H1 (cell line): Measurements from ENCODE around the gene PLLP. TPM values are rescaled to one million over a fixed set of nuclear protein-coding genes. Genes with fewer than 3 reads are reported as not detected.

Source experiments
- CTCF ChIA-PET: fragments of 300-600 bp; sonication (Branson Sonifier 250); formaldehyde crosslinking; loops from one replicate; lab custom pipeline; 2021; ENCODE audit not compliant: partially characterized antibody; lab: Charles Lee
- POLR2A ChIA-PET: fragments of 300-600 bp; sonication (Branson Sonifier 250); formaldehyde crosslinking; loops from one replicate; lab custom pipeline; 2021; ENCODE audit warnings: inconsistent platforms; ENCODE audit not compliant: partially characterized antibody; lab: Charles Lee
- DNase-seq, 2 experiments: peaks; one replicate each; pipeline versions ENCODE4 v3.0.0 to v3.0.0-alpha.2; 2010 to 2022; ENCODE audit warnings: low spot score in 2 of 2, low read depth in 1 of 2, mixed read lengths in 1 of 2
- FAIRE-seq: peaks from 2 replicates; lab custom pipeline; 2011; peaks lifted over from hg19 to GRCh38; lab: Jason Lieb, UNC
- H2AFZ ChIP-seq: 2 replicates; pipeline ENCODE4 v1.8.1; 2012; ENCODE audit warnings: low read length, inconsistent platforms
- H2AK5ac ChIP-seq: 2 replicates; pipeline ENCODE4 v1.6.1; 2013; ENCODE audit warnings: low read depth, low read length
- H2BK120ac ChIP-seq: replicated peaks from 2 replicates; pipeline ENCODE3; 2013; ENCODE audit warnings: low read depth, low read length, inconsistent platforms
- H2BK12ac ChIP-seq: 2 replicates; pipeline ENCODE4 v1.6.1; 2013; ENCODE audit warnings: low read depth, low read length
- H2BK15ac ChIP-seq: 2 replicates; pipeline ENCODE4 v1.6.1; 2013; ENCODE audit warnings: low read length
- H2BK20ac ChIP-seq: 2 replicates; pipeline ENCODE4 v1.6.1; 2013; ENCODE audit warnings: low read length
- H2BK5ac ChIP-seq: 2 replicates; pipeline ENCODE4 v1.6.1; 2013; ENCODE audit warnings: low read depth, low read length
- H3K14ac ChIP-seq: 2 replicates; pipeline ENCODE4 v1.6.1; 2013; ENCODE audit warnings: inconsistent platforms; ENCODE audit not compliant: insufficient read length
- H3K18ac ChIP-seq: 2 replicates; pipeline ENCODE4 v1.6.1; 2013; ENCODE audit warnings: low read length; ENCODE audit errors: extremely low read depth
- H3K23ac ChIP-seq: 2 replicates; pipeline ENCODE4 v1.6.1; 2013; ENCODE audit warnings: inconsistent platforms; ENCODE audit not compliant: insufficient read length
- H3K23me2 ChIP-seq: 2 replicates; pipeline ENCODE4 v1.6.1; 2013; ENCODE audit warnings: low read depth, low read length
- H3K27ac ChIP-seq: 2 replicates; pipeline ENCODE4 v1.6.1; 2011; ENCODE audit warnings: low read depth, low read length, inconsistent platforms
- H3K27me3 ChIP-seq, 4 experiments: replicated peaks in 1 of 4; 1 replicate in 1 of 4; 2 replicates in 3 of 4; pipeline versions ENCODE4 v1.6.1 to v1.8.1; 2011 to 2013; ENCODE audit warnings: low read length in 3 of 4, mild to moderate bottlenecking in 3 of 4, inconsistent platforms in 2 of 4, mixed read lengths in 2 of 4, moderate library complexity in 1 of 4; ENCODE audit not compliant: control insufficient read depth in 3 of 4, insufficient read depth in 3 of 4; ENCODE audit errors: extremely low read depth in 1 of 4
- H3K36me3 ChIP-seq, 4 experiments: 2 replicates each; pipeline versions ENCODE4 v1.6.1 to v1.8.1; 2011 to 2013; ENCODE audit warnings: mild to moderate bottlenecking in 4 of 4, low read length in 3 of 4, moderate library complexity in 2 of 4, control low read depth in 1 of 4, inconsistent platforms in 1 of 4; ENCODE audit not compliant: insufficient read depth in 4 of 4, control insufficient read depth in 2 of 4
- H3K4ac ChIP-seq: replicated peaks from 2 replicates; pipeline ENCODE3; 2013; ENCODE audit warnings: low read length, low read depth, mixed read lengths, inconsistent platforms; ENCODE audit not compliant: insufficient read length
- H3K4me1 ChIP-seq, 4 experiments: replicated peaks in 1 of 4; 1 replicate in 1 of 4; 2 replicates in 3 of 4; pipeline versions ENCODE4 v1.6.1 to v1.8.1; 2011 to 2013; ENCODE audit warnings: low read length in 3 of 4, inconsistent platforms in 2 of 4, mixed read lengths in 1 of 4; ENCODE audit not compliant: insufficient read depth in 4 of 4, control insufficient read depth in 3 of 4
- H3K4me2 ChIP-seq, 2 experiments: 2 replicates each; pipeline versions ENCODE4 v1.6.1 to v1.8.1; 2011 to 2013; ENCODE audit warnings: low read depth in 2 of 2, low read length in 2 of 2, control low read depth in 1 of 2, inconsistent platforms in 1 of 2, mild to moderate bottlenecking in 1 of 2; ENCODE audit not compliant: insufficient read depth in 1 of 2
- H3K4me3 ChIP-seq, 4 experiments: fragments of 200-600, 300-600 bp in 1 of 4; sonication (generic), shearing (Covaris generic), sonication (Bioruptor Twin) in 1 of 4; 2 replicates each; pipeline versions ENCODE4 v1.5.1 to v1.8.1; 2011 to 2016; ENCODE audit warnings: low read length in 4 of 4, low read depth in 3 of 4, control low read depth in 2 of 4, inconsistent platforms in 2 of 4, mild to moderate bottlenecking in 2 of 4, mixed read lengths in 1 of 4, moderate library complexity in 1 of 4; ENCODE audit not compliant: insufficient read depth in 2 of 4; ENCODE audit errors: extremely low read depth in 1 of 4
- H3K56ac ChIP-seq: replicated peaks from 2 replicates; pipeline ENCODE3; 2013; ENCODE audit warnings: low read depth, mild to moderate bottlenecking, mixed read lengths, low read length, inconsistent platforms; ENCODE audit not compliant: insufficient read length
- H3K79me1 ChIP-seq: 2 replicates; pipeline ENCODE4 v1.6.1; 2013; ENCODE audit warnings: low read depth, low read length, control low read depth
- H3K79me2 ChIP-seq, 2 experiments: 2 replicates each; pipeline versions ENCODE4 v1.6.1 to v1.8.1; 2012 to 2013; ENCODE audit warnings: low read length in 2 of 2, mild to moderate bottlenecking in 2 of 2, inconsistent platforms in 1 of 2; ENCODE audit not compliant: insufficient read depth in 2 of 2, control insufficient read depth in 1 of 2
- H3K9ac ChIP-seq, 4 experiments: replicated peaks in 1 of 4; 1 replicate in 1 of 4; 2 replicates in 3 of 4; pipeline versions ENCODE4 v1.6.1 to v1.8.1; 2011 to 2013; ENCODE audit warnings: low read depth in 3 of 4, low read length in 3 of 4, control low read depth in 2 of 4, mild to moderate bottlenecking in 2 of 4, moderate library complexity in 2 of 4, inconsistent platforms in 1 of 4; ENCODE audit errors: extremely low read depth in 1 of 4
- H3K9me3 ChIP-seq, 2 experiments: 2 replicates each; pipeline versions ENCODE4 v1.6.1 to v1.8.1; 2012 to 2013; ENCODE audit warnings: mild to moderate bottlenecking in 2 of 2, moderate library complexity in 2 of 2, control low read depth in 1 of 2, inconsistent platforms in 1 of 2, low read depth in 1 of 2, low read length in 1 of 2, mixed read lengths in 1 of 2; ENCODE audit not compliant: insufficient read depth in 2 of 2
- H4K20me1 ChIP-seq, 2 experiments: replicated peaks in 1 of 2; 2 replicates each; pipeline versions ENCODE3 to v1.8.1; 2011 to 2013; ENCODE audit warnings: inconsistent platforms in 2 of 2, low read length in 2 of 2, mild to moderate bottlenecking in 1 of 2; ENCODE audit not compliant: insufficient read depth in 2 of 2, control insufficient read depth in 1 of 2
- H4K5ac ChIP-seq: 2 replicates; pipeline ENCODE4 v1.6.1; 2013; ENCODE audit warnings: low read length, low read depth, mixed read lengths, inconsistent platforms; ENCODE audit not compliant: insufficient read length
- H4K8ac ChIP-seq: 2 replicates; pipeline ENCODE4 v1.8.0; 2013; ENCODE audit warnings: mild to moderate bottlenecking, moderate library complexity, low read length, inconsistent platforms; ENCODE audit not compliant: insufficient read depth; ENCODE audit errors: extremely low read depth
- H4K91ac ChIP-seq: replicated peaks from 2 replicates; pipeline ENCODE3; 2013; ENCODE audit warnings: low read length, mixed read lengths, inconsistent platforms; ENCODE audit not compliant: insufficient read length
- BACH1 ChIP-seq: IDR thresholded peaks from 2 replicates; pipeline ENCODE4 v1.6.1; 2012; ENCODE audit warnings: low read length, improper control_type of control experiment
- BCL11A ChIP-seq, 2 experiments: IDR thresholded peaks; one replicate each; pipeline ENCODE4 v1.6.1; 2011; ENCODE audit warnings: low read depth in 2 of 2, low read length in 2 of 2, mild to moderate bottlenecking in 2 of 2
- BRCA1 ChIP-seq: IDR thresholded peaks from 2 replicates; pipeline ENCODE4 v1.6.1; 2012; ENCODE audit warnings: low read depth, low read length, improper control_type of control experiment
- CBX8 ChIP-seq: fragments of 300-800, 300-1000 bp; sonication (generic); IDR thresholded peaks from 2 replicates; pipeline ENCODE4 v1.7.1; 2016; ENCODE audit warnings: low read depth, low read length, borderline replicate concordance
- CTBP2 ChIP-seq: IDR thresholded peaks from 2 replicates; pipeline ENCODE4 v1.7.0; 2011; ENCODE audit warnings: borderline replicate concordance, mild to moderate bottlenecking, moderate library complexity, mixed read lengths, low read length; ENCODE audit not compliant: insufficient read depth, insufficient read length
- GTF2F1 ChIP-seq: IDR thresholded peaks from 2 replicates; pipeline ENCODE4 v1.6.1; 2012; ENCODE audit warnings: low read depth, low read length, improper control_type of control experiment, borderline replicate concordance
- HDAC6 ChIP-seq: IDR thresholded peaks from one replicate; pipeline ENCODE4 v1.7.1; 2012; ENCODE audit warnings: low read depth, mild to moderate bottlenecking, inconsistent platforms, low read length, moderate library complexity
- NANOG ChIP-seq: IDR thresholded peaks from 2 replicates; pipeline ENCODE4 v1.6.1; 2011; ENCODE audit warnings: low read length, low read depth, mild to moderate bottlenecking, inconsistent platforms; ENCODE audit not compliant: insufficient read depth, poor library complexity, severe bottlenecking
- RAD21 ChIP-seq, 2 experiments: IDR thresholded peaks in 1 of 2; conservative IDR thresholded peaks in 1 of 2; 2 replicates each; pipeline ENCODE4 v1.6.1; 2011; ENCODE audit warnings: low read depth in 2 of 2, low read length in 2 of 2, improper control_type of control experiment in 1 of 2, inconsistent platforms in 1 of 2, mild to moderate bottlenecking in 1 of 2, moderate library complexity in 1 of 2
- RBBP5 ChIP-seq: IDR thresholded peaks from 2 replicates; pipeline ENCODE4 v1.7.1; 2012; ENCODE audit warnings: low read depth, mild to moderate bottlenecking, inconsistent platforms, low read length, moderate library complexity, borderline replicate concordance
- SUZ12 ChIP-seq: fragments of 200-600 bp; sonication (generic); IDR thresholded peaks from 2 replicates; pipeline ENCODE4 v1.6.1; 2012; ENCODE audit warnings: mild to moderate bottlenecking, inconsistent platforms, low read length, moderate library complexity, mixed read lengths
- TAF1 ChIP-seq: IDR thresholded peaks from 2 replicates; pipeline ENCODE4 v1.6.1; 2011; ENCODE audit warnings: mild to moderate bottlenecking, low read depth, low read length
- TBP ChIP-seq: IDR thresholded peaks from 2 replicates; pipeline ENCODE4 v1.6.1; 2011; ENCODE audit warnings: low read depth, low read length, improper control_type of control experiment
- WGBS, 2 experiments: shearing (Covaris generic) in 1 of 2; methylation state at CpG; one replicate each; pipeline versions ENCODE4 v1.1.6 to v1.1.7; 2013 to 2015; ENCODE audit warnings: low lambda C conversion rate in 2 of 2, mixed read lengths in 2 of 2, inconsistent platforms in 1 of 2, low coverage in 1 of 2, missing lambda C conversion rate in 1 of 2; ENCODE audit not compliant: insufficient replicate concordance in 2 of 2, insufficient coverage in 1 of 2, insufficient read length in 1 of 2; ENCODE audit errors: extremely low coverage in 1 of 2, missing lambda C conversion rate in 1 of 2; 5-methylcytosine and 5-hydroxymethylcytosine counted together
- polyA plus RNA-seq, 7 experiments: library from polyadenylated mRNA; depleted of rRNA in 3 of 7; stranded (reverse) in 5 of 7; unstranded in 2 of 7; fragments of >200 nt in 5 of 7; fragments of 200-250 nt in 2 of 7; gene quantifications; 1 replicate in 5 of 7; 2 replicates in 1 of 7; 4 replicates in 1 of 7; pipeline versions ENCODE4 v1.2.1 to v1.2.3, GENCODE V29; 2011 to 2013; ENCODE audit warnings: missing spikeins in 2 of 7, mixed read lengths in 2 of 7
- total RNA-seq: library from RNA; stranded (reverse); fragmentation: NEBNext Ultra II Directional; extraction: Animal tissue kit (Norgen Biotek cat#: 25700); gene quantifications from 2 replicates; pipeline ENCODE4 v1.2.1, GENCODE V29; 2021

PLLP gene
- total and polyA plus RNA-seq, 2 of the 8 experiments (the other 6 are each of a cell fraction or from before 2014, with no cell fraction given): 2.9 to 10.6 TPM

DNA sequence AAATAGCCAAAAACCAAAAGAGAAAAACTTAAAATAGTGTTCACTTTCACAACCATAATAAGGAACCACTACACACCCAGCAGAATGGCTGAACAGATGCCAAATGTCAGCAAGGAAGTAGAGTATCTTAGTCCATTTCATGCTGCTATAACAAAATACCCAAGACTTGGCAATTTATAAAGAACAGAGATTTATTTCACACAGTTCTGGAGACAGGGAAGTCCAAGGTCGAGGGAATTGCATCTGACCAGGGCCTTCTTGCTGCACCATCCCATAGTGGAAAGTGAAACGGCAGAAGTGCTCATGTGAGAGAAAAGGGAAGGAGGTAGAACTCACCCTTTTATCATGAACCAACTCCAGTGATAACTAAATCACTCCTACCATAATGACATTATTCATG is 40.3 kb upstream of the PLLP start:
- Histone ChIP-seq H2BK5ac (no peak overlapping the region), H3K9ac (no peak overlapping the region), H3K36me3 (no peaks in the 10 kb centered on the region), H3K27ac (no peak overlapping the region), H2BK15ac (no peak overlapping the region), H4K5ac (no peak overlapping the region), H2AFZ (no peak overlapping the region), H3K14ac (no peak overlapping the region), H2BK120ac (no peak overlapping the region), H4K91ac (no peak overlapping the region), H3K4ac (no peak overlapping the region), H4K20me1 (no peaks in the 10 kb centered on the region), H3K4me2 (no peak overlapping the region), H3K56ac (no peak overlapping the region), H3K23me2 (no peaks in the 10 kb centered on the region), H3K79me1 (no peaks in the 10 kb centered on the region), H3K4me1 (no peaks in the 10 kb centered on the region), H3K23ac (no peak overlapping the region), H2BK20ac (no peak overlapping the region), H3K79me2 (no peaks in the 10 kb centered on the region), H2BK12ac (no peak overlapping the region), H3K18ac (no peak overlapping the region), H3K4me3 (no peak overlapping the region), H2AK5ac (no peak overlapping the region), H4K8ac (no peak overlapping the region), H3K9me3 (peaks cover 0 to 4% of the 10 kb centered on the region in 2 experiments; a peak in 1 of 4 replicates), H3K27me3 (no peaks in the 10 kb centered on the region)
- DNase-seq: no peak
- no peak for FAIRE-seq
- WGBS, 2 experiments: 85% methylated on average over 2 of the region's 2 CpGs; no CpG with 5 or more reads in 1 of the 2 experiments
- CTCF ChIA-PET: no interaction called here
- POLR2A ChIA-PET: no interaction called here
- TF ChIP-seq NANOG (no peak), GTF2F1 (no peak), CTBP2 (no peak), BACH1 (no peak), RBBP5 (no peak), TAF1 (no peak), HDAC6 (no peak), RAD21 (IDR thresholded peaks at IDR 0.05 in 1 of 2, conservative IDR thresholded peaks at IDR 0.05 in 1 of 2; ENCODE audit: low read depth in 2 of 2, low read length in 2 of 2) (no peak), SUZ12 (no peak), BCL11A (IDR thresholded peaks at IDR 0.05; ENCODE audit: low read depth in 2 of 2, low read length in 2 of 2) (no peak), TBP (no peak), BRCA1 (no peak), CBX8 (no peak)
